ENCODE measurements around the gene ADAMTS6.

DNA sequence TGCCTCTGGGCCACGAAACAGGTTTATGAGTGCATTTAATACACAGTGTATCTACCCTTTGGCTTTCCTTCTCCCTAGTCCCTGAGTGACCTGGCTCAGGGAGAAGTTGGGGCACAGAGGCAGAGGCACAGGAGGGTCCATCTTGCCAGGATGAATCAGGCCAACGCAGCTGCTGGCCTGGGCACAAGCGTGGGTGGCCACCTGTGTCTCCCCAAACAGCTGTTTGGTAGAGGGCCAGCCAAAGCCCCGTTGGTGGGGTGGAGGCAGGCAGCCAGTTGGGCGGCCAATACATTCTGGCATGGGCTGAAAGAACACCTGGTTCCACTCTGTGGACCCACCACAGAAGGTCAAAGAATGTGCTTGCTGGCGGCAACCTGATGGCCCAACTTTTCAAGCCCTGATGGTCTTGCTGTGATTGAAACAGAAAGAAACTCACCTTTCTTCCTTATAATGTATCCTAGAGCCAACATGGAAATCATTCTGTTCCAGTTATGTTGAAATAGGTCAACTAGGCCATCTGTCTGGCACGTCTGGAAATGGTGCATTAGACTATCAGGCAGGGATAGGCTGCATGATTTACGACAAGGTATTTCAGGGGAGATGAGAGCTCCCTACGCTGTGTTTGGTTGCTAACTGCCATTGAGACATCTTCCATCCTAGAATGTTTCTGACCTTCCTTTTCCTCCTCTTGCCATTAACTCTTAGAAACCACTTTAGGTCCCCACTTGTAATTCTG is 337.4 kb downstream of the ADAMTS6 start:
- TF ChIP-seq POLR2A (IDR thresholded peaks at IDR 0.05) = no peak
- TF ChIP-seq, protein P1, sequence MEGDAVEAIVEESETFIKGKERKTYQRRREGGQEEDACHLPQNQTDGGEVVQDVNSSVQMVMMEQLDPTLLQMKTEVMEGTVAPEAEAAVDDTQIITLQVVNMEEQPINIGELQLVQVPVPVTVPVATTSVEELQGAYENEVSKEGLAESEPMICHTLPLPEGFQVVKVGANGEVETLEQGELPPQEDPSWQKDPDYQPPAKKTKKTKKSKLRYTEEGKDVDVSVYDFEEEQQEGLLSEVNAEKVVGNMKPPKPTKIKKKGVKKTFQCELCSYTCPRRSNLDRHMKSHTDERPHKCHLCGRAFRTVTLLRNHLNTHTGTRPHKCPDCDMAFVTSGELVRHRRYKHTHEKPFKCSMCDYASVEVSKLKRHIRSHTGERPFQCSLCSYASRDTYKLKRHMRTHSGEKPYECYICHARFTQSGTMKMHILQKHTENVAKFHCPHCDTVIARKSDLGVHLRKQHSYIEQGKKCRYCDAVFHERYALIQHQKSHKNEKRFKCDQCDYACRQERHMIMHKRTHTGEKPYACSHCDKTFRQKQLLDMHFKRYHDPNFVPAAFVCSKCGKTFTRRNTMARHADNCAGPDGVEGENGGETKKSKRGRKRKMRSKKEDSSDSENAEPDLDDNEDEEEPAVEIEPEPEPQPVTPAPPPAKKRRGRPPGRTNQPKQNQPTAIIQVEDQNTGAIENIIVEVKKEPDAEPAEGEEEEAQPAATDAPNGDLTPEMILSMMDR (IDR thresholded peaks at IDR 0.05) = no peak

Data from esophagus squamous epithelium (tissue), 4 donors.